Uterus (tissue), 2 donors: ENCODE results near the gene PDP2.

Experiments used
- CTCF ChIP-seq, 4 experiments: fragments of 200-600 bp in 2 of 4; fragments of 450-650 bp in 2 of 4; sonication (generic) in 2 of 4; IDR thresholded peaks; one replicate each; pipeline ENCODE4 v1.5.1; 2016 to 2019; ENCODE audit warnings: antibody characterized with exemption in 4 of 4, mild to moderate bottlenecking in 2 of 4, moderate library complexity in 1 of 4
- POLR2A ChIP-seq, 2 donors: fragments of 450-650 bp; IDR thresholded peaks; one replicate each; pipeline ENCODE4 v1.6.1; 2016; ENCODE audit warnings: antibody characterized with exemption in 2 of 2, mild to moderate bottlenecking in 1 of 2, moderate library complexity in 1 of 2

GRCh38 chr16:66873685-66874055, 6.6 kb upstream of the PDP2 start:
- TF ChIP-seq POLR2A (IDR thresholded peaks at IDR 0.05), result no peak
- TF ChIP-seq CTCF (IDR thresholded peaks at IDR 0.05), result no peak
